Fibroblast of skin of left quadriceps (primary cell): ENCODE results near the gene XPO5.
A peak's percentile ranks its signal among the peaks of the same experiment; 100 is the strongest.
"Not testable (repeated sequence)": the region's sequence is repeated elsewhere in the genome, so short reads cannot be mapped to it uniquely, and the experiment has no call there.

Experiments
- DNase-seq, 2 experiments: peaks; one replicate each; pipeline ENCODE4 v3.0.0-alpha.2; 2013; ENCODE audit warnings: low read depth in 2 of 2

Gene XPO5

DNA sequence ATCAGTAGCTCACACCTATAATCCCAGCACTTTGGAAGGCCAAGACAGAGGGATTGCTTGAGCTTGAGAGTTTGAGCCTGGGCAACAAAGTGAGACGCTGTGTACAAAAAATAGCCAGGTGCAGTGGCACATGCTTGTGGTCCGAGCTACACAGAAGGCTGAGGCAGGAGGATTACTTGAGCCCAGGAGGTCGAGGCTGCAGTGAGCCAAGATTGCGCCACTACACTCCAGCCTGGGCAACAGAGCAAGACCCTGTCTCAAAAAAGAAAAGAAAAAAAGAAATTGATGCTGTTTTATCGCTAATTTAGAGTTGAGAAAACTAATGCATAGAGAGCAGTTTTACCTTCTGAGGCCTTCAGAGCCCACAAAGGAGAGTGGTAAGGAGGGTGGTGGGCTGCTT lies 77.5 kb downstream of the XPO5 start:
- not testable (repeated sequence) for DNase-seq

GRCh38 chr6:43497689-43498088 lies 78.1 kb downstream of the XPO5 start:
- DNase-seq, result no peak

DNA sequence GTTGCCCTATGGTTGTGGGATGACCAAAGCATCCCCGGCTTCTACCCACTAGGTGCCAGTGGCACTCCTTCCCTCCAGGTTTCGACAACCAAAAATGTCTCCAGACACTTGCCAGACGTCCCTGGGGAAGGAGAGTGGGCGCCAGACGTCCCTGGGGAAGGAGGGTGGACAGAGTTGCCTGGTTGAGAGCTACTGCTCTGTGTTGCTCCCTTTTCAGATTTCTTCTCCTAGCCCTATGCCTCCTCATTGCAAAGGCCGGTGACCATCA lies 78.8 kb downstream of the XPO5 start:
- DNase-seq, result no peak

DNA sequence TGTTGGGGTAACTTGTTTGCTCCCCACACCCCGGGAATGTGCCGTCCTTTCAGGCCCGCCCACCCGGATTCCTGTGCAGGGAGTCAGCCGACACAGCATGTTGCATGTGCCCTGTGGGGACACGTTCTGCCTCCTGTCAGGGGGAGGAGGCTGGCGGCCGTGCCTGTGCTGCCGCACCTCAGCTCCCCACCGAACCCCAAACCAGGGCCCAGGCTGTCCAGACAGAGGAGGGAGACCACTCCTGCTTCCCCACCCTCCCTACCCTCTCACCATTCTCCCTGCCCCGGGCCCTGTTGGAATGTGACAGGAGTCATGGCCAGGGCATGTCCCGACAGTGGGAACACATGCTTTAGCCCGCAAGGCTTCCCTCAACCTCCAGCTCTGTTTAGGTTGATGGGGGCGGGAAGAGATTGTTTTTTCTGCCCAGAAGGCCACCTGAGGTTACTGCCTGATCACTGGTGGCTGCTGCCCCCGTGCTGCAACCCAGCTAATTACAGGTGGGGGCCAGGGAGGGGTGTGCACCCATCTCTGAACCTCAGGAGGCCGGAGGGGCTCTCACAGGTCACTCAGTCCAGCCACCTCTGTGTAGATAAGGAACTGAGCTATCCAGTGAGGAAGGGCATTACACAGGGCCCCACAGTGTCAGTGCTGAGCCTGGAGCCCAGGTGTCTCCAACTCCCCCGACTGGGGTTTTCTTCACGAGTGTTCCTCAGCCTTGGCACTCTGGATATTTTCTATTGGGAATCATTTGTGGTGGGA lies 79.3 kb downstream of the XPO5 start:
- no peak for DNase-seq

DNA sequence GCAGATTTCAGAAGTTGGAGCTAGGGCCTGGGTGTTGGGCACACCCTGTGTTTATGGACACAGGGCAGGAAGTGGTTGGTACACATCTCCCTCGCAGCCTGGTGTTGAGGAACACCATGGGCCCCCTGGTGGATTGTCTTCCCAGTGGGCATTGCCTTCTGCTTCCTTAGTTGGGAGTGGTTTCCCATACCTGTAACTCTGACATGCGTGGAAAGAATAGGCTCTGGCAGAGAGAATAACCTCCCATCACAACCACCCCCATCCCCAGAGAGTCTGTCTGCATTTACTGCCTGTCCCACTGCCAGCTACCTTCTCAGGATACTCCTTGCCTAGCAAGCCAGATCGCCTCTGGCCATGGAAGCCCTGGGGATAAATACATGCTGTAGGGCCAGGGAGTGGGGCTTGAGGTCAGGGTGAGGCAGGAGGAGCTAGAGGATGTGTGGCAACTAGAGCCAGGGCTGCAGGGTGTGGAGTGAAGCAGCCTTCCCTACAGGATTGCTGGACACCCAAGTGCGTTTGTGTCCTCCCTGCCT lies 80.4 kb downstream of the XPO5 start:
- no peak for DNase-seq

GRCh38 chr6:43494766-43495165 lies 81.1 kb downstream of the XPO5 start:
- no peak for DNase-seq

DNA sequence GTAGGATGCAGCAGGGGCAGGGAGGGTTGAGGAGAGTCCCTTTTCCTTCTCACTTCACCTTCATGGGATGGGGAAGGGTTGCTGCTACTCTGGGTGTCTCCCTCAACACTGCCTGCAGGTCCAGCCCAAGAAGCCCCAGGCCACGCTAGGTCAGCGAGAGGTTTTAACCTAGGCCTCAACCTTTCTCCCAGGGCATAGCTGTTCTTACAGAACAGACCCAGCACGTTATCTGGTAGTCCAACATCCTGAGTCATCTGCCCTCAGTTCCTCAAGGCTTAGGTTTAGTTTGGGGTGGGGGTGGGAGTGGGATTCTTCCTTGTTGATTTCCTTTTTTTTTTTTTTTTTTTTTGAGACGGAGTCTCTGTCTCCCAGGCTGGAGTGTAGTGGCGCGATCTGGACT lies 81.5 kb downstream of the XPO5 start:
- no peak for DNase-seq

DNA sequence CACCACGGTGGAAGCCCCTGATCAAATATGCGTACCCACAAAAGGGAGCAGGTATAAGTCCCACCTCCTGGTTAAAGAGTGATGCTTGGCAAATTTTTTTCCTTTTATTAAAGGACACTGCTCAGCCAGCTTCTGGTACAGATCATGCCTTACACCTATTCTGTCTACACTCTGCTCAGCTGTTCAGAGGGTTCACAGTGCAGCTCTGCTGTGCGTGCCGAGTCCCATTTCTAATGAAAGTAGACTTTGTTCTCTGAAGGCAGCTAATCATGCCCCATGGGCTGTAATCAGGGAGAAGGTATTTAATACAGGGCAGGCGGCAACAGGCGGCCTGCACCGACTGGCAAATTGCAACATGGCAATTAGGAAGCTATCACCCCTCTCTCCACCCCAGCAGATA lies 82.0 kb downstream of the XPO5 start:
- DNase-seq, result no peak

- DNase-seq, result no peak
Measured at GRCh38 chr6:43493230-43493629, 82.6 kb downstream of the XPO5 start.

DNA sequence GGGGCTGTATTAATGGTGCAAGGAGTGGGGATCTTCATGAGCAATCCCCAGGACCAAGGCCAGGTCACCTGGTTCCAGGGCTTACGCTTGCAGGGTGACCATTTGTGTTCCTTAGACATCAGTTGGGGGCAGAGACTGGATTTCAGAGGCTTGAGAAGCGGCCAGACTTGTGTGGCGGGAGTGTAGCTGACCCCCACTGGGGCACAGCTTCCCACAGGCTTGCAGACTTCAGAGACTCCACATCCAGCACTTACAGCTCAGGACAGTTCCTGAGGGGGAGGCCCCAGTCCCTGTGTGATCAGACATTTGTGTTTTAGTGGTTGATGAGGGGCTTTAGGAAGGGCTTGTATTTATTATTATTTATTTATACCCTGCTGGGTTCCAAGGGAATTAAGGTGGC lies 83.2 kb downstream of the XPO5 start:
- no peak for DNase-seq

DNA sequence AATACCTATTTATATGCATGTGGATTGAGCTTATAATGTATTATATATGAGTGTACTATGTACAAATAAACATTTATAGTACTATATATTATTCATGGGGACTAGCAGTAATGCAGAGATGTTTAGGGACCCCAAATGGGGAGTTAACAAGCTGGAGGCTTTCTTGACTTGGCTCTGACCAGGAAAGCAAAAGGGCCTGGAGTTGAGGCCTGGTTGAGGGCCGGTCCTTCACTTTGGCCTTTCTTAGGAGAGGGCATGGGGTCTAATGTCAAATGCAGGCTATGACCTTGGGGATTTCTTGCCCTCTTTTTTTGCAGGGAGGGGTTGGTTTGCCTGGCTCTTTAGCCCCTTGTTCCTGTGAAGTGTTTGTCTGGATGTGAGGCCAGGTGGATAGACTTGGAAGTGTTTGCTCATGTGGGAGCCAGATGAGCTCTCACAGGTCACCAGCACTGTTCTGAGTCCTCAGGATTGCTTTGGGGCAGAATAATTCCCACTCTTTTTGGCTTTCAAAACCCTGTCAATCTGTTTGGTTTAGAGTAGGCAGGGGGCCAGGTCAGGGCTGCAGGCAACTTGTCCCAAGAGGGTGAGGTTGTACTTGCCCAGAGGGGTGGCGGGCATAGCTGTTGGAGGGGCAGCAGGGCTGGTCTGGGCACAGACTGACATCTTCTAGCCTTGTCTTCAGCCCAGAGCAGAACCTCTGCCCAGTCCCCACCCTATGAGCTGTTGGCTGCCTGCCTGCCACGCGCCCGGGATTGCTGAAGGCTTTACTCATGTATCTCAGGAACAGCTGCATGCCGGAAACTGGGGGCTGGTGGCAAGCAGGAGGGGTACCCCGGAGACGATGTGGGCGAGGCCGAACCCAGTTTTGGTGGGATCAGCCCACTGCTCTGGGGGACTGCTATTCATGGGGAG lies 83.8 kb downstream of the XPO5 start:
- DNase-seq, result peak in 1 of 2 experiments; percentile 32

GRCh38 chr6:43490523-43490939 lies 85.3 kb downstream of the XPO5 start:
- DNase-seq, result no peak

- DNase-seq, result no peak
Measured at GRCh38 chr6:43489277-43490072, 86.4 kb downstream of the XPO5 start.

DNA sequence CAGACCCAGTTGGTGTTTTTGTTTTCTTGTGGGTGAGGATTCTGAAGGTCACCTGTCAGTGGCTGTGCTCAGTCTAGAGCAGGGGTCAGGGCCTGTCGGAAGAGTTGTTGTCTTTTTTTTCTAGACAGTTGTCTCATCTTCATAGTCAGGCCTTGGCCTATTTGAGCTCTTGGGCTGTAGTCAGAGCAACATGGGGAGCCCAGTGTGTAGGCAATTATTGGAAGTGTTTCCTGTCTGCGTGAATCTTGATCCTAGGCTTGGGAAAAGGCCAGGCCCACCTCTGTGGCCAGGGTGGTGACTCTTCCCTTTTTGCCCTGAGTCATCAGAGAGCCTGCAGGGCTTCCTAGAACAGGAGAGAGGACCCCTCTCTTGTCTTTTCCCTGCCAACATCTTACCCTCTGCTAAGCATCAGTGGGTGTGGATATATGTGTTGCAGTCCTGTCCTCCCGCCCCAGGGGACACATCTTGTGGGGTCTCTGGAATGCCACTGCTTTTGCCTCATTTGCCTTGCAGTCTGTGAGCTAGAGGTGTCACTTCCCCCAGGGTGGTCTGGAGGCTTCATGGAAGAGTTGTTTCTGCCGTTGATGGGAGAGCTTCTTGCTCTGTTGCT lies 87.1 kb downstream of the XPO5 start:
- no peak for DNase-seq

GRCh38 chr6:43481591-43482236 lies 94.1 kb downstream of the XPO5 start:
- no peak for DNase-seq

- DNase-seq, result no peak
Measured at GRCh38 chr6:43481075-43481474, 94.8 kb downstream of the XPO5 start.

GRCh38 chr6:43478008-43478372 lies 97.8 kb downstream of the XPO5 start:
- no peak for DNase-seq

GRCh38 chr6:43477235-43478007 lies 98.4 kb downstream of the XPO5 start, which contains the start of gene TJAP1:
Gene TJAP1, plus strand, starts transcription at chr6:43477570. Its CDS starts 21,432 bp downstream, at chr6:43499002.
- DNase-seq, result peak; percentile 58 to 64

DNA sequence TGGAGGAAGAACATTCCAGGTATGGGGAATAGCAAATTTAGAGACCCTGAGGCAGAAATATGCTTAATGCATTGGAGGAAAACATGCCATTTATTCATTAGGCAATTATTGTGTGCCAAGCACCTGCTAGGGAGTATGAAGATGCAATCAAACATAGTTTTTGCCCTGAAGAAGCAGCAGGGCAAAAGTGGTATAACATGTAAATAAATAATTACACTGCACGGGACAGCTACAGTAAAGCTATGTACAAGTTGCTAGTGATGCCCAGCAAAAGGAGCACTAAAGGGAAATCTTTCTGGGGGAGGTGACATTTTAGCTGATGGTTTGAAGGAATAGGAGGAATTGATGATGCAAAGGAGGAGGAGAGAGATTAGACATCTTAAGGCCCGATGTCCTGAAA lies 99.1 kb downstream of the XPO5 start:
- DNase-seq, result no peak

- no peak for DNase-seq
Measured at GRCh38 chr6:43475516-43475915, 100.3 kb downstream of the XPO5 start.
